ENCODE results near the gene FARSA. TPM values are rescaled to one million over a fixed set of nuclear protein-coding genes. Genes with fewer than 3 reads are reported as not detected.

The FARSA gene
- total and polyA plus RNA-seq, 2 of the 13 experiments (the other 11 are each of a cell fraction or from before 2014, with no cell fraction given): 25.9 to 72.0 TPM

GRCh38 chr19:12956446-12957388 lies 23.2 kb upstream of the FARSA start, which contains the start of gene GADD45GIP1 (continued):
- TF ChIP-seq HDAC2 (CRISPR knock-in tag; IDR thresholded peaks at IDR 0.05): peak; percentile 45; the same call in 1 of the 2 replicates
- TF ChIP-seq SRSF4 (IDR thresholded peaks at IDR 0.05; ENCODE audit: low read depth, low read length, poor library complexity, severe bottlenecking): no peak
- TF ChIP-seq RAD21 (CRISPR knock-in tag; IDR thresholded peaks at IDR 0.05): peak; percentile 35; the same call in 1 of the 2 replicates
- no peak for TF ChIP-seq ZNF101 (CRISPR knock-in tag; IDR thresholded peaks at IDR 0.05; ENCODE audit: borderline replicate concordance, low read depth)
- no peak for TF ChIP-seq GTF3A (CRISPR knock-in tag; conservative IDR thresholded peaks at IDR 0.05)
- no peak; the same call in 1 of the 2 replicates for TF ChIP-seq TOE1 (CRISPR knock-in tag; IDR thresholded peaks at IDR 0.05)
- TF ChIP-seq NR2F6 (IDR thresholded peaks at IDR 0.05): no peak
- no peak for TF ChIP-seq NR2F6 (CRISPR knock-in tag; IDR thresholded peaks at IDR 0.05)
- TF ChIP-seq HHEX (CRISPR knock-in tag; IDR thresholded peaks at IDR 0.05): no peak
- no peak for TF ChIP-seq ISX (CRISPR knock-in tag; conservative IDR thresholded peaks at IDR 0.05)
- no peak for TF ChIP-seq ZNF749 (CRISPR knock-in tag; IDR thresholded peaks at IDR 0.05; ENCODE audit: borderline replicate concordance)
- no peak for TF ChIP-seq SPEN (CRISPR knock-in tag; IDR thresholded peaks at IDR 0.05; ENCODE audit: low read depth)
- no peak for TF ChIP-seq TERF1 (CRISPR knock-in tag; IDR thresholded peaks at IDR 0.05)
- peak; percentile 81; the same call in 1 of the 2 replicates for TF ChIP-seq BCL3 (CRISPR knock-in tag; IDR thresholded peaks at IDR 0.05)
- no peak for TF ChIP-seq ZNF775 (CRISPR knock-in tag; IDR thresholded peaks at IDR 0.05; ENCODE audit: borderline replicate concordance)
- TF ChIP-seq ZSCAN29 (CRISPR knock-in tag; conservative IDR thresholded peaks at IDR 0.05): no peak
- peak; percentile 82; the same call in 1 of the 2 replicates for TF ChIP-seq ZNF235 (CRISPR knock-in tag; IDR thresholded peaks at IDR 0.05; ENCODE audit: borderline replicate concordance)
- no peak; the same call in 1 of the 2 replicates for TF ChIP-seq ZNF619 (CRISPR knock-in tag; IDR thresholded peaks at IDR 0.05)
- TF ChIP-seq ZNF746 (CRISPR knock-in tag; IDR thresholded peaks at IDR 0.05): no peak
- TF ChIP-seq RELA (CRISPR knock-in tag; IDR thresholded peaks at IDR 0.05): no peak
- TF ChIP-seq ADNP (CRISPR knock-in tag; IDR thresholded peaks at IDR 0.05): no peak
- TF ChIP-seq CSRNP1 (CRISPR knock-in tag; IDR thresholded peaks at IDR 0.05): no peak; the same call in 1 of the 2 replicates
- peak; percentile 84 for TF ChIP-seq KDM5A (IDR thresholded peaks at IDR 0.05; ENCODE audit: borderline replicate concordance, low read length)
- no peak for TF ChIP-seq FUBP1 (CRISPR knock-in tag; IDR thresholded peaks at IDR 0.05; ENCODE audit: borderline replicate concordance)

Data from HepG2 (cell line).